Esophagus squamous epithelium (tissue), 4 donors: Measurements from ENCODE around the gene UBXN2A.

Experiments used
- CTCF ChIP-seq, 6 experiments: fragments of 450-650 bp in 4 of 6; fragments of 200-600 bp in 2 of 6; sonication (generic) in 2 of 6; IDR thresholded peaks; one replicate each; pipeline ENCODE4 v1.5.1; 2016 to 2019; ENCODE audit warnings: antibody characterized with exemption in 6 of 6, mild to moderate bottlenecking in 4 of 6, moderate library complexity in 4 of 6
- POLR2A ChIP-seq, 4 donors: fragments of 450-650 bp; IDR thresholded peaks; one replicate each; pipeline ENCODE4 v1.6.1; 2017; ENCODE audit warnings: antibody characterized with exemption in 4 of 4, mild to moderate bottlenecking in 4 of 4, moderate library complexity in 3 of 4

- TF ChIP-seq POLR2A (IDR thresholded peaks at IDR 0.05) (no peak), CTCF (IDR thresholded peaks at IDR 0.05) (no peak)
Measured at GRCh38 chr2:23900133-23900532, 40.1 kb upstream of the UBXN2A start.
